OCI-LY7 (cell line): ENCODE data around the gene ITGA3. TPM values are rescaled to one million over a fixed set of nuclear protein-coding genes. Genes with fewer than 3 reads are reported as not detected.

Source experiments
- BruUV-seq: library from RNA; stranded (reverse); fragments of 400-500 nt; replicated peaks from 2 replicates; lab custom pipeline; 2021; lab: Mats Ljungman, UMichigan
- CTCF ChIA-PET: fragments of 300-600 bp; sonication (Branson Sonifier 250); formaldehyde crosslinking; loops from one replicate; lab custom pipeline; 2022; ENCODE audit warnings: antibody characterized with exemption; ENCODE audit not compliant: unreplicated experiment; lab: Charles Lee
- POLR2A ChIA-PET: fragments of 300-600 bp; sonication (Branson Sonifier 250); formaldehyde crosslinking; loops from one replicate; lab custom pipeline; 2022; ENCODE audit warnings: antibody characterized with exemption; lab: Charles Lee
- DNase-seq: peaks from one replicate; pipeline ENCODE4 v3.0.0-alpha.2; 2015; ENCODE audit warnings: low spot score
- H2AFZ ChIP-seq: fragments of 200-600 bp; sonication (generic), shearing (Covaris generic); 2 replicates; pipeline ENCODE4 v1.6.1; 2014; ENCODE audit warnings: mild to moderate bottlenecking, antibody characterized with exemption, low read length, moderate library complexity
- H3K27ac ChIP-seq: fragments of 200-600 bp; sonication (generic); 2 replicates; pipeline ENCODE4 v1.5.1; 2014; ENCODE audit warnings: mixed run types, low read depth, mild to moderate bottlenecking, moderate library complexity, low read length, inconsistent platforms; ENCODE audit not compliant: poor library complexity, severe bottlenecking
- H3K36me3 ChIP-seq: fragments of 200-600 bp; sonication (generic); 2 replicates; pipeline ENCODE4 v1.6.1; 2014; ENCODE audit warnings: mild to moderate bottlenecking, antibody characterized with exemption, low read length, moderate library complexity, mixed read lengths; ENCODE audit not compliant: insufficient read depth
- H3K4me1 ChIP-seq: fragments of 200-600 bp; sonication (generic); 2 replicates; pipeline ENCODE4 v1.5.1; 2014; ENCODE audit warnings: mild to moderate bottlenecking, low read length; ENCODE audit not compliant: insufficient read depth, poor library complexity, severe bottlenecking
- H3K4me2 ChIP-seq: fragments of 200-600 bp; sonication (generic); 2 replicates; pipeline ENCODE4 v1.6.1; 2014; ENCODE audit warnings: mild to moderate bottlenecking, low read length
- H3K4me3 ChIP-seq: fragments of 200-600 bp; sonication (generic); 2 replicates; pipeline ENCODE4 v1.5.1; 2014; ENCODE audit warnings: mild to moderate bottlenecking, low read depth, low read length; ENCODE audit not compliant: poor library complexity, severe bottlenecking
- H3K79me2 ChIP-seq: fragments of 200-600 bp; sonication (generic); 2 replicates; pipeline ENCODE4 v1.6.1; 2016; ENCODE audit warnings: low read depth, mild to moderate bottlenecking, low read length, moderate library complexity, mixed read lengths; ENCODE audit not compliant: insufficient read depth
- H3K9me2 ChIP-seq: fragments of 200-600 bp; sonication (generic); 2 replicates; pipeline ENCODE4 v1.6.1; 2016; ENCODE audit warnings: mild to moderate bottlenecking, low read length, mixed read lengths; ENCODE audit not compliant: insufficient read depth
- H3K9me3 ChIP-seq: fragments of 200-600 bp; sonication (generic); 2 replicates; pipeline ENCODE4 v1.6.1; 2014; ENCODE audit warnings: mild to moderate bottlenecking, mixed run types, low read length, mixed read lengths
- H4K20me1 ChIP-seq: fragments of 200-600 bp; sonication (generic); 2 replicates; pipeline ENCODE4 v1.6.1; 2014; ENCODE audit warnings: mild to moderate bottlenecking, antibody characterized with exemption, low read length, moderate library complexity, mixed read lengths; ENCODE audit not compliant: insufficient read depth
- EZH2phosphoT487 ChIP-seq: fragments of 200-600 bp; sonication (generic); IDR thresholded peaks from 2 replicates; pipeline ENCODE4 v1.6.1; 2018; ENCODE audit warnings: low read depth, borderline replicate concordance, mild to moderate bottlenecking, mixed run types, antibody characterized with exemption, low read length, moderate library complexity, mixed read lengths
- intact Hi-C: fragments of 100-400 bp; cut with micrococcal nuclease; formaldehyde crosslinking; loops from one replicate; pipeline ENCODE4 v1.10.0; 2022; ENCODE audit not compliant: unreplicated experiment
- total RNA-seq, 2 experiments: library from RNA; depleted of rRNA in 1 of 2; stranded (reverse); fragments of >200 nt in 1 of 2; shearing (Covaris generic) in 1 of 2; gene quantifications; 2 replicates each; pipeline ENCODE4 v1.2.3, GENCODE V29; 2014 to 2022
- TF ChIP-seq, protein P1 (sequence below): fragments of 200-600 bp; sonication (generic); conservative IDR thresholded peaks from 2 replicates; pipeline ENCODE4 v1.5.1; 2014; ENCODE audit warnings: mild to moderate bottlenecking, antibody characterized with exemption, low read length, moderate library complexity, mixed read lengths

The ITGA3 gene
- total RNA-seq, 2 experiments from 2014 or later: 15.2 to 30.7 TPM

- CTCF ChIA-PET: no interaction called here
- no peaks in the 10 kb centered on the region for H3K36me3 ChIP-seq
- POLR2A ChIA-PET: no interaction called here
- no peak overlapping the region for H3K27ac ChIP-seq
- no peaks in the 10 kb centered on the region for H3K79me2 ChIP-seq
- H3K9me2 ChIP-seq: no peaks in the 10 kb centered on the region
- no peak overlapping the region for H3K4me3 ChIP-seq
- H3K4me1 ChIP-seq: no peaks in the 10 kb centered on the region
- intact Hi-C loops: no loop called here
- no peaks in the 10 kb centered on the region for H4K20me1 ChIP-seq
- TF ChIP-seq, protein P1, sequence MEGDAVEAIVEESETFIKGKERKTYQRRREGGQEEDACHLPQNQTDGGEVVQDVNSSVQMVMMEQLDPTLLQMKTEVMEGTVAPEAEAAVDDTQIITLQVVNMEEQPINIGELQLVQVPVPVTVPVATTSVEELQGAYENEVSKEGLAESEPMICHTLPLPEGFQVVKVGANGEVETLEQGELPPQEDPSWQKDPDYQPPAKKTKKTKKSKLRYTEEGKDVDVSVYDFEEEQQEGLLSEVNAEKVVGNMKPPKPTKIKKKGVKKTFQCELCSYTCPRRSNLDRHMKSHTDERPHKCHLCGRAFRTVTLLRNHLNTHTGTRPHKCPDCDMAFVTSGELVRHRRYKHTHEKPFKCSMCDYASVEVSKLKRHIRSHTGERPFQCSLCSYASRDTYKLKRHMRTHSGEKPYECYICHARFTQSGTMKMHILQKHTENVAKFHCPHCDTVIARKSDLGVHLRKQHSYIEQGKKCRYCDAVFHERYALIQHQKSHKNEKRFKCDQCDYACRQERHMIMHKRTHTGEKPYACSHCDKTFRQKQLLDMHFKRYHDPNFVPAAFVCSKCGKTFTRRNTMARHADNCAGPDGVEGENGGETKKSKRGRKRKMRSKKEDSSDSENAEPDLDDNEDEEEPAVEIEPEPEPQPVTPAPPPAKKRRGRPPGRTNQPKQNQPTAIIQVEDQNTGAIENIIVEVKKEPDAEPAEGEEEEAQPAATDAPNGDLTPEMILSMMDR: no peak
- TF ChIP-seq EZH2phosphoT487: no peak
- no peaks in the 10 kb centered on the region for H3K9me3 ChIP-seq
- no peak overlapping the region for H2AFZ ChIP-seq
- no peak for DNase-seq
- no peak overlapping the region for H3K4me2 ChIP-seq
- no TSS peak for BruUV-seq
Observed at GRCh38 chr17:50120475-50121253, 64.8 kb downstream of the ITGA3 start.

GRCh38 chr17:50122945-50123344, 67.0 kb downstream of the ITGA3 start:
- H3K4me2 ChIP-seq: no peak overlapping the region
- intact Hi-C loops: no loop called here

More at GRCh38 chr17:50122945-50123344, 67.0 kb downstream of the ITGA3 start:
- POLR2A ChIA-PET: no interaction called here
- H2AFZ ChIP-seq: no peak overlapping the region
- BruUV-seq: no TSS peak
- H3K4me3 ChIP-seq: no peak overlapping the region
- H3K4me1 ChIP-seq: peaks cover 5% of the 10 kb centered on the region
- H3K27ac ChIP-seq: no peak overlapping the region
- H3K9me2 ChIP-seq: no peaks in the 10 kb centered on the region
- H3K36me3 ChIP-seq: no peaks in the 10 kb centered on the region
- DNase-seq: no peak
- CTCF ChIA-PET: no interaction called here
- H3K9me3 ChIP-seq: no peaks in the 10 kb centered on the region
- no peaks in the 10 kb centered on the region for H4K20me1 ChIP-seq
- no peaks in the 10 kb centered on the region for H3K79me2 ChIP-seq
- no peak for TF ChIP-seq EZH2phosphoT487
- TF ChIP-seq, protein P1: no peak
